ENCODE data around the gene PHLDB3. TPM values are rescaled to one million over a fixed set of nuclear protein-coding genes. Genes with fewer than 3 reads are reported as not detected.

PHLDB3 gene
- polyA plus RNA-seq, 2 of the 4 experiments (the other 2 are of a cell fraction): 5.5 to 12.0 TPM

GRCh38 chr19:43464134-43464775 is 40.3 kb downstream of the PHLDB3 start:
- Histone ChIP-seq H3K4me3 (peak overlapping the region; percentile 62), H3K4me2 (peak overlapping the region; percentile 82), H3K9me3 (no peaks in the 10 kb centered on the region), H3K4me1 (peaks cover 15% of the 10 kb centered on the region), H3K27ac (peak overlapping the region; percentile 52 to 79; a peak in 4 of 6 replicates)
- peak; percentile 66 to 80 for ATAC-seq
- no peak for DNase-seq (ENCODE audit: low read depth in 1 of 2, low spot score in 1 of 2)
- 21% methylated on average over 33 of the region's 33 CpGs for WGBS (ENCODE audit: missing lambda C conversion rate)
- CTCF ChIA-PET: interaction anchor here (0.6 to 14.0 kb wide), 11 partner anchors 10 to 302 kb away, joined by 3 to 176 read pairs (median 4); no protein-coding TSS in a partner anchor
- no peak for TF ChIP-seq ESRRA (IDR thresholded peaks at IDR 0.05; ENCODE audit: borderline replicate concordance, low read length)
- TF ChIP-seq MAFK (IDR thresholded peaks at IDR 0.05; ENCODE audit: partially characterized antibody): no peak
- no peak for TF ChIP-seq PBX3 (IDR thresholded peaks at IDR 0.05)
- POLR2A ChIA-PET: interaction anchor here (0.8 to 2.0 kb wide), 8 partner anchors 10 to 69 kb away, joined by 3 to 17 read pairs (median 6); partner anchors contain the start of genes PHLDB3 and ZNF575
- FAIRE-seq: no peak

DNA sequence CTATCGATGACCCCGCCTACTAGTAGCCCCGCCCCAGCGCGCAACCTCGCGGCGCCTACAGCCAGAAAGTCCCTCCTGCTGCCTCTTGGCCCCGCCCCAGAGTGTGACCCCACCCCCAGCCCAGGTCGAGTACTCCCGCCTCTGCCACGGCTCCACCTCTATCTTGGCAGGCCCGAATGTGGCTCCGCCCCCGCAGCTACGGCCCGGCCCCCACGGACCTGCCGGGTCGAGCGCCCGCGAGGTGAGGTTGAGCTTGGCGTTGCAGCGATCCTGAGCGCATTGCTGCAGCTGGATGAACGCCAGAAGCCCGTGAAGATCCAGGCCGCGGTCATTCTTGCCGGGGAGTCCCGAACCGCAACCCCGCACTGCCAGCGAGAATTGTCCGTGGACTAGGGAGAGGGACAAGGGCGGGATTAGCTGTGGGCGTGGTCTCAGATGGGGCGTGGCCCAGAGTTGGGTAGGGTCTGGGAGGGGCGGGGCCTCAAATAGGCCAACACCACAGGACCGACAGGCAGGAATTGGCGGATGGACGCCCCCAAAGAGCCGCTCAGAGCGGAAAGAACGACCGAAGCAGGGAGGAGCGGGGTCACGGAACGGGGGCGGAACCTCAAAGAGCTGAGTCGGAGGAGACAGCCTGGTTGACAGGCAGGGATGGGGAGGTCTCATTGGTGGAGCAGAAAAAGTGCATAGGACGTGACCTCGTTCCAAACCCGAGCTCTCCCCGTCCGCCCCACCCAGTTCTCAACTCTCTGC is 41.0 kb downstream of the PHLDB3 start:
- FAIRE-seq (no peak), DNase-seq (ENCODE audit: low read depth in 1 of 2, low spot score in 1 of 2) (peak; percentile 97 to 98), ATAC-seq (peak; percentile 84 to 91)
- POLR2A ChIA-PET: interaction anchor here (0.6 to 2.0 kb wide), 11 partner anchors 9 to 717 kb away, joined by 3 to 17 read pairs (median 4); partner anchors contain the start of genes PHLDB3 and ZNF575
- peak; percentile 45; the same call in 1 of the 2 replicates for TF ChIP-seq PHF8 (IDR thresholded peaks at IDR 0.05; ENCODE audit: borderline replicate concordance, low read depth)
- no peak for TF ChIP-seq TP53 (CRISPR knock-in tag; IDR thresholded peaks at IDR 0.05)
- 0 out of 2 replicates have a peak, but pooled peaks have one; percentile 9 for TF ChIP-seq MYC (IDR thresholded peaks at IDR 0.05; ENCODE audit: borderline replicate concordance, low read length)
- H3K4me2 ChIP-seq: peak overlapping the region; percentile 82
- 2% methylated on average over 30 of the region's 57 CpGs for WGBS (ENCODE audit: missing lambda C conversion rate)
- peaks cover 15% of the 10 kb centered on the region for H3K4me1 ChIP-seq
- H3K4me3 ChIP-seq: peak overlapping the region; percentile 62
- no peaks in the 10 kb centered on the region for H3K9me3 ChIP-seq
- peak overlapping the region; percentile 52 to 79; a peak in 5 of 6 replicates for H3K27ac ChIP-seq
- CTCF ChIA-PET: interaction anchor here (0.6 to 14.0 kb wide), 11 partner anchors 10 to 303 kb away, joined by 3 to 176 read pairs (median 4); no protein-coding TSS in a partner anchor

- no peak for FAIRE-seq
- TF ChIP-seq SREBF2 (IDR thresholded peaks at IDR 0.05) (no peak), RNF2 (IDR thresholded peaks at IDR 0.05; ENCODE audit: borderline replicate concordance, low read depth) (peak; percentile 62; the same call in 1 of the 2 replicates), MAX (IDR thresholded peaks at IDR 0.05) (peak; percentile 88), FOXS1 (CRISPR knock-in tag; IDR thresholded peaks at IDR 0.05) (no peak), MAZ (IDR thresholded peaks at IDR 0.05; ENCODE audit: borderline replicate concordance, low read depth, low read length) (no peak), EHMT2 (IDR thresholded peaks at IDR 0.05; ENCODE audit: low read depth) (no peak), HOXA7 (CRISPR knock-in tag; IDR thresholded peaks at IDR 0.05) (no peak), RAD21 (conservative IDR thresholded peaks at IDR 0.05 in 1 of 2, IDR thresholded peaks at IDR 0.05 in 1 of 2) (no peak)
- TF ChIP-seq, protein P1, sequence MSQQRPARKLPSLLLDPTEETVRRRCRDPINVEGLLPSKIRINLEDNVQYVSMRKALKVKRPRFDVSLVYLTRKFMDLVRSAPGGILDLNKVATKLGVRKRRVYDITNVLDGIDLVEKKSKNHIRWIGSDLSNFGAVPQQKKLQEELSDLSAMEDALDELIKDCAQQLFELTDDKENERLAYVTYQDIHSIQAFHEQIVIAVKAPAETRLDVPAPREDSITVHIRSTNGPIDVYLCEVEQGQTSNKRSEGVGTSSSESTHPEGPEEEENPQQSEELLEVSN (IDR thresholded peaks at IDR 0.05; ENCODE audit: borderline replicate concordance, low read depth): peak; percentile 84
- ChIA-PET CTCF (interaction anchor here (0.6 to 14.0 kb wide), 7 partner anchors 11 to 189 kb away, joined by 3 to 176 read pairs (median 4); no protein-coding TSS in a partner anchor), POLR2A (interaction anchor here (0.8 to 2.0 kb wide), 9 partner anchors 8 to 70 kb away, joined by 3 to 17 read pairs (median 5); partner anchors contain the start of genes PHLDB3 and ZNF575)
- no peaks in the 10 kb centered on the region for H3K9me3 ChIP-seq
- H3K27ac ChIP-seq: peak overlapping the region in 1 of 2 experiments; percentile 79; a peak in 2 of 6 replicates
- 29% methylated on average over 26 of the region's 33 CpGs for WGBS (ENCODE audit: missing lambda C conversion rate)
- peak overlapping the region; percentile 82 for H3K4me2 ChIP-seq
- DNase-seq (ENCODE audit: low read depth in 1 of 2, low spot score in 1 of 2): no peak
- H3K4me1 ChIP-seq: peaks cover 12% of the 10 kb centered on the region
- peak overlapping the region; percentile 62 for H3K4me3 ChIP-seq
- peak in 1 of 2 experiments; percentile 37; a peak in 2 of 6 replicates for ATAC-seq
Observed at GRCh38 chr19:43462785-43463380, 41.7 kb downstream of the PHLDB3 start.
